ENCODE results near the gene DUT. TPM values are rescaled to one million over a fixed set of nuclear protein-coding genes. Genes with fewer than 3 reads are reported as not detected.

The DUT gene
- total RNA-seq, 1 experiment from 2014 or later: 130 TPM

- TF ChIP-seq REST (IDR thresholded peaks at IDR 0.05; ENCODE audit: low read depth): no peak
- no peak for TF ChIP-seq ZNF274 (IDR thresholded peaks at IDR 0.05; ENCODE audit: low read depth, low read length)
- TF ChIP-seq EZH2 (IDR thresholded peaks at IDR 0.05): no peak
- TF ChIP-seq TCF7L2 (IDR thresholded peaks at IDR 0.05; ENCODE audit: borderline replicate concordance, extremely low read depth, insufficient read depth, insufficient read length): no peak
- TF ChIP-seq MAX (IDR thresholded peaks at IDR 0.05): no peak
- no peak for TF ChIP-seq SIN3A (IDR thresholded peaks at IDR 0.05; ENCODE audit: low read depth)
Observed at GRCh38 chr15:48318131-48318530, 13.1 kb upstream of the DUT start (continued).

- H2AFZ ChIP-seq (ENCODE audit: low read depth, low read length, poor library complexity, severe bottlenecking): no peak overlapping the region
- no peak overlapping the region for H3K4me3 ChIP-seq (replicated peaks in 1 of 2; ENCODE audit: low read depth in 1 of 2, low read length in 2 of 2)
- H3K4me2 ChIP-seq (ENCODE audit: low read length): no peak overlapping the region
- ChIA-PET CTCF (no interaction called here), RAD21 (ENCODE audit: low non-redundant PET in 1 of 2, low total read pairs in 2 of 2, uncharacterized antibody in 2 of 2, unreplicated experiment in 2 of 2) (no interaction called here), POLR2A (no interaction called here)
- H3K27me3 ChIP-seq (ENCODE audit: insufficient read depth, low read length): no peaks in the 10 kb centered on the region; the same call in 1 of the 2 replicates
- no peaks in the 10 kb centered on the region for H4K20me1 ChIP-seq (ENCODE audit: insufficient read depth)
- ATAC-seq (no peak), DNase-seq (ENCODE audit: low read depth, low spot score) (no peak)
- no peak overlapping the region for H3K9ac ChIP-seq (ENCODE audit: low read length)
- H3K9me3 ChIP-seq (ENCODE audit: control insufficient read depth in 1 of 2, insufficient read depth in 1 of 2, low read depth in 1 of 2, low read length in 2 of 2): no peaks in the 10 kb centered on the region
- no peaks in the 10 kb centered on the region for H3K36me3 ChIP-seq (ENCODE audit: control insufficient read depth in 1 of 2, insufficient read depth in 2 of 2, low read length in 2 of 2)
- intact Hi-C loops (cut with micrococcal nuclease): no loop called here
- H3K9me2 ChIP-seq (ENCODE audit: insufficient read depth): no peaks in the 10 kb centered on the region
- no peaks in the 10 kb centered on the region for H3K4me1 ChIP-seq (ENCODE audit: control insufficient read depth in 1 of 2, insufficient read depth in 2 of 2, low read length in 2 of 2)
- BruUV-seq (replicated peaks): no TSS peak
- no peaks in the 10 kb centered on the region for H3K79me2 ChIP-seq (ENCODE audit: insufficient read depth, low read length)
- no peak overlapping the region for H3K27ac ChIP-seq (ENCODE audit: low read depth, low read length)
- TF ChIP-seq POLR2A (IDR thresholded peaks at IDR 0.05; ENCODE audit: borderline replicate concordance, extremely low read depth, insufficient read depth, insufficient read length) (no peak), SP1 (IDR thresholded peaks at IDR 0.05; ENCODE audit: low read depth) (no peak), CBX3 (IDR thresholded peaks at IDR 0.05; ENCODE audit: low read depth) (no peak), FOSL1 (IDR thresholded peaks at IDR 0.05; ENCODE audit: low read depth) (no peak), ZFX (IDR thresholded peaks at IDR 0.05) (no peak), MAX (IDR thresholded peaks at IDR 0.05) (no peak), ATF3 (IDR thresholded peaks at IDR 0.05) (no peak), ZNF274 (IDR thresholded peaks at IDR 0.05; ENCODE audit: low read depth, low read length) (no peak), POLR2AphosphoS5 (IDR thresholded peaks at IDR 0.05; ENCODE audit: low read depth, low read length) (no peak), ELF1 (IDR thresholded peaks at IDR 0.05; ENCODE audit: borderline replicate concordance, low read depth) (no peak), YY1 (IDR thresholded peaks at IDR 0.05; ENCODE audit: extremely low read depth, insufficient replicate concordance, low read depth, low read length) (no peak), SIN3A (IDR thresholded peaks at IDR 0.05; ENCODE audit: low read depth) (no peak), RAD21 (IDR thresholded peaks at IDR 0.05; ENCODE audit: low read depth) (no peak), EGR1 (IDR thresholded peaks at IDR 0.05; ENCODE audit: low read depth) (no peak), ZBTB33 (IDR thresholded peaks at IDR 0.05; ENCODE audit: extremely low read depth, insufficient replicate concordance, low read length) (no peak)
Observed at GRCh38 chr15:48323294-48323693, 7.9 kb upstream of the DUT start.
